Mesothelial cell of epicardium (in vitro differentiated cells): Measurements from ENCODE around the gene PPP3CA. TPM values are rescaled to one million over a fixed set of nuclear protein-coding genes. Genes with fewer than 3 reads are reported as not detected.
"Not testable (repeated sequence)": the region's sequence is repeated elsewhere in the genome, so short reads cannot be mapped to it uniquely, and the experiment has no call there.

ENCODE experiments used
- DNase-seq, 2 experiments: peaks; one replicate each; pipeline ENCODE4 v3.0.0; 2021; ENCODE audit warnings: low spot score in 2 of 2; ENCODE audit not compliant: unreplicated experiment in 2 of 2
- H3K27ac Mint-ChIP-seq: 2 replicates; pipeline ENCODE4 v1.8.0; 2021; ENCODE audit warnings: mixed read lengths
- H3K27me3 Mint-ChIP-seq: 2 replicates; pipeline ENCODE4 v1.8.0; 2021; ENCODE audit warnings: low read depth, mixed read lengths
- H3K36me3 Mint-ChIP-seq: 2 replicates; pipeline ENCODE4 v1.8.0; 2021; ENCODE audit warnings: mixed read lengths
- H3K4me1 Mint-ChIP-seq: 2 replicates; pipeline ENCODE4 v1.8.0; 2021; ENCODE audit warnings: mixed read lengths
- H3K4me3 Mint-ChIP-seq: 2 replicates; pipeline ENCODE4 v1.8.0; 2021; ENCODE audit warnings: mild to moderate bottlenecking, moderate library complexity, mixed read lengths
- H3K9me3 Mint-ChIP-seq: 2 replicates; pipeline ENCODE4 v1.8.0; 2021; ENCODE audit warnings: mixed read lengths
- CTCF ChIP-seq: fragments of 200-600 bp; sonication (generic); IDR thresholded peaks from one replicate; pipeline ENCODE4 v1.5.0; 2021; ENCODE audit warnings: antibody characterized with exemption; ENCODE audit not compliant: unreplicated experiment
- total RNA-seq: library from RNA; stranded (reverse); gene quantifications from 3 replicates; pipeline ENCODE4 v1.2.1, GENCODE V29; 2021

PPP3CA gene
- total RNA-seq, 1 donor from 2014 or later: 23.5 TPM

GRCh38 chr4:101009471-101009870 is 337.9 kb downstream of the PPP3CA start:
- Mint-ChIP-seq H3K4me3 (no peak overlapping the region), H3K4me1 (no peaks in the 10 kb centered on the region), H3K9me3 (no peaks in the 10 kb centered on the region), H3K27me3 (no peaks in the 10 kb centered on the region), H3K27ac (no peak overlapping the region), H3K36me3 (no peaks in the 10 kb centered on the region)
- DNase-seq: no peak
- TF ChIP-seq CTCF: no peak

DNA sequence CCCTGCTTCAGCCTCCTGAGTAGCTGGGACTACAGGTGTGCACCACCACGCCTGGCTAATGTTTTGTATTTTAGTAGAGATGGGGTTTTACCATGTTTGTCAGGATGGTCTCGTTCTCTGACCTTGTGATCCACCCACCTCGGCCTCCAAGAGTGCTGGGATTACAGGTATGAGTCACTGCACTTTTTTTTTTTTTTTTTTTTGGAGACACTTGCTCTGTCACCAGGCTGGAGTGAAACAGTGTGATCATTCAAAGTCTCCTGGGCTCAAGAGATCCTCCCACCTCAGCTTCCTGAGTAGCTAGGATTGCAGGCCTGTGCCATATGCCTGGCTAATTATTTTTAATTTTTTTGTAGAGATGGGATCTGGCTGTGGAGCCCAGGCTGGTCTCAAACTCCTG is 338.8 kb downstream of the PPP3CA start:
- Mint-ChIP-seq H3K4me1 (no peaks in the 10 kb centered on the region), H3K27me3 (no peaks in the 10 kb centered on the region), H3K4me3 (no peak overlapping the region), H3K27ac (no peak overlapping the region), H3K9me3 (no peaks in the 10 kb centered on the region), H3K36me3 (no peaks in the 10 kb centered on the region)
- no peak for TF ChIP-seq CTCF
- no peak for DNase-seq

DNA sequence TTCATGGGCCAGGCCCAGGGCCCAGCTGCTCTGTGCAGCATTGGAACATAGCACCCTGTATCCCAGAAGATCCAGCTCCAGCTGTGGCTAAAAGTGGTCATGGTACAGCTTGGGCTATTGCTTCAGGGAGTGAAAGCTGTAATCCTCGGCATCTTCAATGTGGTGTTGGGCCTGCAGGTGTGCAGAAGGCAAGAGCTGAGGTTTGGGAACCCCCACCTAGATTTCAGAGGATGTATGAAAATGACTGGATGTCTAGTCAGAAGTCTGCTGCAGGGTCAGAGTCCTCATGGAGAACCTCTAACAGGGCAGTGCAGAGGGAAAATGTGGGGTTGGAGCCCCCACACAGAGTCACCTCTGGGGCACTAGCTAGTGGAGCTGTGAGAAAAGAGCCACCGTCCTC is 341.7 kb downstream of the PPP3CA start:
- H3K27me3 Mint-ChIP-seq: no peaks in the 10 kb centered on the region
- TF ChIP-seq CTCF: no peak
- DNase-seq: no peak
- no peak overlapping the region for H3K27ac Mint-ChIP-seq
- peaks cover 12% of the 10 kb centered on the region for H3K9me3 Mint-ChIP-seq
- H3K36me3 Mint-ChIP-seq: no peaks in the 10 kb centered on the region
- no peak overlapping the region for H3K4me3 Mint-ChIP-seq
- no peaks in the 10 kb centered on the region for H3K4me1 Mint-ChIP-seq

DNA sequence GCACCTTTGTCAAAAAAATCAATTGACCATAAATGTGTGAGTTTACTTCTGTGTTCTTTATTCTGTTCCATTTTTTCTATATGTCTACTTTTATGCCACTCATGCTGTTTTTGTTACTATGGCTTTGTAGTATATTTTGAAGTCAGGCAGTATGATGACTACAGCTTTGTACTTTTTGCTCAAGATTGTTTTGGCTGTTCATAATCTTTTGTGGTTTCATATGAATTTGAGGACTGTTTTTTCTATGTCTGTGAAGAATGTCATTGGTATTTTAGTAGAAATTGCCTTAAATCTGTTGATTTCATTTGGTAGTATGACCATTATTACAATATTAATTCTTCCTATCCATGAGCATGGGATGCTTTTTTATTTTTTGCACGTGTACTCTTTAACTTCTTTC is 346.8 kb downstream of the PPP3CA start:
- TF ChIP-seq CTCF: no peak
- Mint-ChIP-seq H3K27me3 (no peaks in the 10 kb centered on the region), H3K4me1 (no peaks in the 10 kb centered on the region), H3K36me3 (no peaks in the 10 kb centered on the region), H3K27ac (no peak overlapping the region), H3K9me3 (peaks cover 21% of the 10 kb centered on the region), H3K4me3 (no peak overlapping the region)
- no peak for DNase-seq

- Mint-ChIP-seq H3K27ac (no peak overlapping the region), H3K27me3 (no peaks in the 10 kb centered on the region), H3K9me3 (peaks cover 9% of the 10 kb centered on the region), H3K4me1 (no peaks in the 10 kb centered on the region), H3K4me3 (no peak overlapping the region), H3K36me3 (no peaks in the 10 kb centered on the region)
- no peak for TF ChIP-seq CTCF
- no peak for DNase-seq
Observed at GRCh38 chr4:100995671-100996070, 351.7 kb downstream of the PPP3CA start.

DNA sequence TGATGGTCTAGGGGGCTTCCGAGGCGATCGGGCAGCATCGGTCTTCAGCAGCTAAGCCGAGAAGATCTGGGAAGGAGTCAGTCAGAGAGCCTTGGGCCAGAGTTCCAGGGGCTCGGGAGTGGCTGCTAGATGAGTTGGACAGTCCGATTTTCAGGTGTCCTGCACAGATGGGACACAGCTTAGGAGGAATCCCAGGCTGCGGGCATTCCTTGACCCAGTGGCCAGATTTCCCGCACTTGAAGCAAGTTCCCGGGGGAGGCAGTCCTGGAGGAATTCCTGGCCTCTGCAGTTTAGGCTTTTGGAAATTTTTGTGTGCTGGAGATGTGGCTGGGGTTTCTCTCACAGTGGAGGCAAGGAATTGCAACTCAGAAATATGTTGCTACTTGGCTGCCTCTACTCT is 352.3 kb downstream of the PPP3CA start:
- not testable (repeated sequence) for H3K27ac Mint-ChIP-seq, H3K4me1 Mint-ChIP-seq, H3K9me3 Mint-ChIP-seq, DNase-seq, H3K27me3 Mint-ChIP-seq, H3K36me3 Mint-ChIP-seq, H3K4me3 Mint-ChIP-seq

DNA sequence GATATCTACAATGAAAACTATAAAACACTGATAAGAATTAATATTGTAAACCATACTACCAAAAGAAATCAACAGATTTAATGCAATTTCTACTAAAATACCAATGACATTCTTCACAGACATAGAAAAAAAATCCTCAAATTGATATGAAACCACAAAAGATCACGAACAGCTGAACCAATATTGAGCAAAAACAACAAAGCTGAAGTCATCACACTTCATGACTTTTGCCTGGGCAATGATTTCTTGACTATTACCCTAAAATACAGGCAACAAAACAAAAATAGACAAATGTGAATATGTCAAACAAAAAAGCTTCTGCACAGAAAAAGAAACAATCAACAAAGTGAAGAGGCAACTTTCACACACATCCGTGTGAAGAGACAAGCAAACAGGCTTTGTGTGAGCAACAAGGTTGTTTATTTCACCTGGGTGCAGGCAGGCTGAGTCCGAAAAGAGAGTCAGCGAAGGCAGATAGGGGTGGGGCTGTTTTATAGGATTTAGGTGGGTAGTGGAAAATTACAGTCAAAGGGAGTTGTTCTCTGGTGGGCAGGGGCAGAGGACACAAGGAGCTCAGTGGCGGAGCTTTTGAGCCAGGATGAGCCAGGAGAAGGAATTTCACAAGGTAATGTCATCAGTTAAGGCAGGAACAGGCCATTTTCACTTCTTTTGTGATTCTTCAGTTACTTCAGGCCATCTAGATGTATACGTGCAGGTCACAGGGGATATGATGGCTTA is 355.8 kb downstream of the PPP3CA start:
- not testable (repeated sequence) for H3K27me3 Mint-ChIP-seq, H3K9me3 Mint-ChIP-seq, H3K4me1 Mint-ChIP-seq, H3K36me3 Mint-ChIP-seq, H3K27ac Mint-ChIP-seq, H3K4me3 Mint-ChIP-seq, DNase-seq
